T1000 (cell line): ENCODE results near the gene ZNF205.
A peak's percentile ranks its signal among the peaks of the same experiment; 100 is the strongest.
"Not testable (repeated sequence)": the region's sequence is repeated elsewhere in the genome, so short reads cannot be mapped to it uniquely, and the experiment has no call there.

Experiments used
- DNase-seq: peaks from one replicate; lab custom pipeline; 2025; ENCODE audit warnings: mixed read lengths; lab: John Stamatoyannopoulos, UW

ZNF205 gene

GRCh38 chr16:3149630-3150345 lies 37.4 kb downstream of the ZNF205 start:
- DNase-seq: no peak

- DNase-seq: peak; percentile 98
Measured at GRCh38 chr16:3150346-3151218, 38.2 kb downstream of the ZNF205 start.

GRCh38 chr16:3152027-3152276 lies 39.6 kb downstream of the ZNF205 start:
- DNase-seq: no peak

DNA sequence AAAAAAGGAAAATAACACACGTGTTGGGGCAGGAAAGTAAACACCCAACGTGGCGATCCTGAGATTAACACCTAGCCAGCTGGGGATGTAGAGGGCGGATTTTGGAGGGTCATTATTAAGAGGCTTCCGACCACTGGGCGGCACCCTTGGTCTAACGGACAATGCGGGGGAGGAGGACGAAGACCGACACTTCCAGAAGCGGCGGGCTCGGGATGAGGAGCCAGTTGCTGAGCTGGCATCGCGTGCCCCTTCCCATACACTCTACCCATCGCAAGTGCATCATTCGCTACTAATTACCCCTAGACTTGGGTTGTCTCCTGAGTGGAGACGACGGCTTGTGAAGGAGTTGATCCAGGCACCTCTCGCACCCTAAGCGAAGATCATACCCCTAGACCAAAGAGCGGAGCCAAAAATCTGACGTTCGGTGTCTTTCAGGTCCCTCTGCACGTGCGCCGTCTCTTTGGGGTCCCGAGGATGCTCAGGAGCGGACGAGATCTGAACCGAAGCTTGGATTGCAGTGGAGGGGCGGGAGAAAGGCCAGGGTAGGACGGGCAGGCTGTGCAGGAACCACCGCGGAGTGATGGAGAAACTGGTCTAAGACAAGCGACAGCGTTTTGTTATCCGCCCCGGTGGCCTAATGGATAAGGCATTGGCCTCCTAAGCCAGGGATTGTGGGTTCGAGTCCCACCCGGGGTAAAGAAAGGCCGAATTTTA lies 40.0 kb downstream of the ZNF205 start:
- DNase-seq: peak; percentile 89

DNA sequence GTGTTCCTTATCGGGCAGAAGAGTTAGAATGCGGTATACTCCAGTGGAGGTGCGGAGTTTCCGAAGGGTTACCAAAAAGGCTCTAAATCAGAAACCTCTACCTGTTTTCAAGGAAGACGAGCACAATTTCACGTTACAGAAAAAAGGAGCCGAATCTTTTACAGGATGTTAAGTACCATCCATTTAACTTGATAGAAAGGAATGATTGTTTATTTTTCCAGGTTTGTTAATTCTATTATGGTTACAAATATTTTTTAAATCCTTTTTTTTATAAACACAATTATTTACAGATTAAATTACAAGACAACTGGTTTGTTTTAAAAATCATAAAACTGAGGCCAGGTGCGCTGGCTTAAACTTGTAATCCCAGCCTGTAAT lies 40.6 kb downstream of the ZNF205 start:
- DNase-seq: no peak

DNA sequence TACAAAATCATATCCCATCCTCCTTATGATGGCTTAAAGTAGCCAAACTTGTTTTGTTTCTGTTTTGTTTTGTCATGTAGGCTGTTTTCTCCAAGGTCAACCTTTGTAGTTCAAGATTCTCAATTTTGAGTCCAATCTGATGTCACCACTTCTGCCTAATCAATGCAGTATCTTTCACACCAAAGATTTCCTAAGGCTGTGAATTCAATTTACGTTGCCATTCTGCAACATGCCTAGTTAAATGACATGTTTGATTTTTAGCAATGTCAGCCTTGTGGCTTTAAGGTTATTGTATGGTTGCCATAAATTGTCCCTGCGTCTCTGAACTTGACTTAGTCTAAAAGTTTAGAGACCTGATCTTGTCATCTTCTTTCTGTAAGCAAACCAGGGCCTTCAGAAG lies 42.8 kb downstream of the ZNF205 start:
- DNase-seq: no peak

- no peak for DNase-seq
Measured at GRCh38 chr16:3155972-3156371, 43.6 kb downstream of the ZNF205 start.

- DNase-seq: peak; percentile 87
Measured at GRCh38 chr16:3157229-3158025, 45.0 kb downstream of the ZNF205 start.

DNA sequence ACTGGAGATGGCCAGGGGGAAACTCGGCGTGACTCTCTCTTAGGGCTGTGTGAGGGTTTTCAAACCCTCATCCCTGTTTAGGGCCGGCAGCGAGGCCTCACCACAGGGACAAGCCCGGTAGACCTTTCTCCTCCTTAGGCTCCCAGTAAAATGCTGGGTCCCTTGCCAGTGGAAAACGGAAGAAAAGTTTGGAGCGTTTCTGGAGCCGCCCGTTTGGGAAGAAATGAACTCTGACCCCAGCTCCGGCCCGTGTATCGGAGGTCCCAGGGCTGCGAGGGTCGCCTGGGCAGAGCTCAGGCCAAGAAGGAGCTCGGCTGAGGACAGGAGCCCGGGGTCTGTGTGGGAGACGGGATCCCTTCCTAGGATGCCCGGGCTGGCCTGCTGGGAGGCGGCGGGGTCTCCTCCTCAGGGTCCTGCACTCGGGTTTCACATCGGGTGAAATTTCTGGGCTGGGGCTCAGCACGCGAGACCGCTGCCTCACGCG lies 45.7 kb downstream of the ZNF205 start:
- no peak for DNase-seq

DNA sequence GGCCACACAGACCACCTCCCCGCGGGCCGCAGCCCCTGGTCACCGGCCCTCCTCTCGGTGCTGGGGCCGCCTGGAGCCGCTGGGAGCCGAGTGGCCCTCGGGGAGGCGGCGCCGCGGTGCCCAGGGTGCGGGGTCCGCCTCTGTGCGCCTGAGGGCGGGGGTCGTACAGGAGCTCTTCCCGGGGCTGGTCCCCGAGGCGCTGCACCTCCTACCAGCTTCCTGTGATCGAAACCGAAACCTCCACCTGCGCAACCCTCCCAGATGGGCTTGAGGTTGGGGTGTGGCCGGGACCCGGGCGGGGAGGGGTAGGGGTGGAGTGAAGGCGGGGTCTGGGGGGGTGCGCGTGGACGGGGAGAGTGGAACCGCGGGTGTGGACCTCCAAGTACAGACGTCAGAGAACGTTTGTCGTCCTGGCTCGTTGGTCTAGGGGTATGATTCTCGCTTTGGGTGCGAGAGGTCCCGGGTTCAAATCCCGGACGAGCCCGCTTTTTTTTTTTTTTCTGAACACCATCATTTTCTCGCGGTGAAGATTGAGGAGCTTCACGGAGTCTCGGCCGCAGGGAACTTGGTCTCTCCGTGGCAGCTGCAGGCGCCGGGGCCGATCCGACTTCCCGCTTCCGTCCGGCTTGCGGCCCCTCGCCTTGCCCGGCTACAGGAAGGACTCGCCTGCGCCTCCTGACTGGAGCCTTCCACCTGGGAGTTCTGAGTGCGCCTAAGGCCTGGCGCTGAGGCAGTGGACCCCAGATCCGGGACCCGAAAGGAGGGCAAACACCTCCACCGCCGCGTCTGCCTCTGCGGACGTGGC lies 46.3 kb downstream of the ZNF205 start:
- peak; percentile 87 for DNase-seq

GRCh38 chr16:3161235-3162018 lies 49.0 kb downstream of the ZNF205 start:
- no peak for DNase-seq

DNA sequence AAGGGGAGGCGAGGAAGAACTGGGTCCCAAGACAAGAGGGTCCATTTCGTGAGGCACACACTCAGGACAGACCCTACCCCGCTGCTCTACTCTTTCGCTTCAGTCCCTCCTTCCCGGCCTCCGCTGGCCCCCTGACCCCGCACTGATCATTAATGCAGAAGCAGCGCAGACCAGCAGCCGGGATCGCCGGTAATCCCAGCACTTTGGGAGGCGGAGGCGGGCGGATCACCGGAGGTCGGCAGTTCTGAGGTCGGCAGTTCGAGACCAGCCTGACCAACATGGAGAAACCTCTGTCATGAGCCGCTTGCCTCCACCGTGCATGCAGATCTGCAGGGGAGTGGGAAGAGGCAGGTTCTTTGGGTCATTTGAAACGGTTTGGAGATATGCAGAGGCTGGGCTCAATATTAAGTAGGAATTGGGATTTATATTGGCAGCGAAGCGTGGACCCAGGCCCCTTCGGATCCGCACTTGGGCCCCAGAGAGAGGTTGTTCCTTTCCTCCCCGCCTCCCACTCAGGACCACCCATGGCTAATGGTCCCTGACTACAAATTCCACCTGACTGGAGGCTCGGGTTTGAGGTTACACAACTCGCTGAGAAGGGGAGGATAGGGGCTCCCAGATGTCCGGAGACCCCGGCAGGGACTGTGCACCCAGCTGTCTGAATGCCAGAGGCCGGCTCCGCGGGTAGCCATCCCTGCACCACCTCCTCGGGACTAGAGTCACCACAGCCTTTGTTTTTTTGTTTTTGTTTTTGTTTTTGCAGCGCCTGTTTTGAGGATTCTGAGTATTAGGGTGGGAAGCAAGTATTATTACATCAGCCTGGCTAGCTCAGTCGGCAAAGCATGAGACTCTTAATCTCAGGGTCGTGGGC lies 52.0 kb downstream of the ZNF205 start:
- no peak for DNase-seq

DNA sequence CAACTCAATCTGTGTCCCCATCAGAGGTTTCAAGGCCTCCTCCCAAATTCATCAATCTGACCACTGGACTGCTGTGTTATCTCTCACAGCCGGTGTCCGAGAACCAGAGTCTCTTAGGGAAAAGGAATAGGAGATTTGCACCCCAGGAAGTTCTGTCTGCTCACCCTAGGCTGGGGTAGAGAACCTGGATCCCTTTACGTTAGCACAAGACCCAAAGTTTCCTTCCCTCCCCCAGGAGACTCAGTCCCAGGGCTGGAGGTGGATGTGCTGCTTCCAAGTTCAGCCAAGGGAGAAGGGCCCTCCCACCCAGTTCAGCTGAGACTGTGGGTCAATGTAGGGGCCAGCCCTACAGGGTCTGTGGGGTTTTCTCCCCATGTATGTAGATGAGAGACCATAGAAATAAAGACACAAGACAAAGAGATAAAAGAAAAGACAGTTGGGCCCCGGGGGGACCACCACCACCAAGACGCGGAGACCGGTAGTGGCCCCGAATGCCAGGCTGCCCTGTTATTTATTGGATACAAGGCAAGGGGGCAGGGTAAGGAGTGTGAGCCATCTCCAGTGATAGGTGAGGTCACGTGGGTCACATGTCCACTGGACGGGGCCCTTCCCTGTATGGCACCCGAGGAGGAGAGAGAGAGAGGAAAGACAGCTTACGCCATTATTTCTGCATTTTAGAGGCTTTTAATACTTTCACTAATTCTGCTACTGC lies 52.9 kb downstream of the ZNF205 start:
- no peak for DNase-seq

DNA sequence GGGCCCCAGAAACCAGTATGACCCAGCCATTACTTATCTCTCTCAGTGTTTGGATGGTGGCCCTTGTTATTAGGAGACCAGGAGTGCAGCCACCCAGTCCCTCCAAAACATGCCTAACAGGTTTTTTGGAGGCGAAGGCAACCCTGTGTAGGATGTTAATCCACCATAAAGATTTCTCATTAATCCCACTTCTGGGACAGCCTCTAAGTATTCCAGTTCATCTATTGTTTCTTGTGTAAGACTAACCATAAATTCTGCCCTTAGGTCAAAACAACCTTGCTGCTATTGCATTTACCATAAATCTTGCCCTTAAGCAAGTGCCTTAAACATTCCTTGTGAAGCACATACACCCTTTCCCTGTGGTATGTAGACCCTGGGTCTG lies 54.1 kb downstream of the ZNF205 start:
- no peak for DNase-seq

DNA sequence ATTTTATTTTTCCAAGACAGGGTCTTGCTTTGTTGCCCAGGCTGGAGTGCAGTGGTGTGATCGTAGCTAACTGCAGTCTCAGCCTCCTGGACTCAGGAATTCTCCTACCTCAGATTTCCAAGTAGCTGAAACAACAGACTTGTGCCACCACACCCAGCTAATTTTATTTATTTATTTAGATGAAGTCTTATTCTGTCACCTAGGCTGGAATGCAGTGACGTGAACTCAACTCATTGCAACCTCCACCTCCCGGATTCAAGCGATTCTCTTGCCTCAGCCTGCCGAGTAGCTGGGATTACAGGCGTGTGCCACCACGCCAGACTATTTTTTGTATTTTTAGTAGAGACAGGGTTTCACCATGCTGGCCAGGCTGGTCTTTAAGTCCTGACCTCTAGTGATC lies 56.3 kb downstream of the ZNF205 start:
- DNase-seq: not testable (repeated sequence)
